Measurements from ENCODE around the gene KLHL21.
"Not testable (repeated sequence)": the region's sequence is repeated elsewhere in the genome, so short reads cannot be mapped to it uniquely, and the experiment has no call there.

The KLHL21 gene

GRCh38 chr1:6599991-6600390, 2.7 kb downstream of the KLHL21 start:
- not testable (repeated sequence) for DNase-seq, ATAC-seq

GRCh38 chr1:6599141-6599975, 3.3 kb downstream of the KLHL21 start:
- DNase-seq (peak; percentile 53), ATAC-seq (no peak)

GRCh38 chr1:6597777-6598131, 4.9 kb downstream of the KLHL21 start:
- DNase-seq (no peak), ATAC-seq (no peak)

- ATAC-seq (no peak), DNase-seq (no peak)
Observed at GRCh38 chr1:6596886-6597776, 5.5 kb downstream of the KLHL21 start.

GRCh38 chr1:6596351-6596750, 6.3 kb downstream of the KLHL21 start:
- no peak for ATAC-seq
- no peak for DNase-seq

- DNase-seq: no peak
- no peak for ATAC-seq
Observed at GRCh38 chr1:6594977-6595740, 7.5 kb downstream of the KLHL21 start.

- DNase-seq: no peak
- no peak for ATAC-seq
Observed at GRCh38 chr1:6593810-6594209, 8.9 kb downstream of the KLHL21 start.

- DNase-seq: no peak
- no peak for ATAC-seq
Observed at GRCh38 chr1:6592865-6593593, 9.6 kb downstream of the KLHL21 start.

- ATAC-seq (no peak), DNase-seq (no peak)
Observed at GRCh38 chr1:6592441-6592840, 10.2 kb downstream of the KLHL21 start.

- DNase-seq (no peak), ATAC-seq (no peak)
Observed at GRCh38 chr1:6591644-6592043, 11.0 kb downstream of the KLHL21 start.

GRCh38 chr1:6591222-6591621, 11.4 kb downstream of the KLHL21 start:
- no peak for ATAC-seq
- DNase-seq: no peak

- no peak for DNase-seq
- no peak for ATAC-seq
Observed at GRCh38 chr1:6590046-6590445, 12.6 kb downstream of the KLHL21 start.

- ATAC-seq: no peak
- no peak for DNase-seq
Observed at GRCh38 chr1:6588893-6589520, 13.7 kb downstream of the KLHL21 start.

GRCh38 chr1:6588128-6588892, 14.4 kb downstream of the KLHL21 start:
- DNase-seq: no peak
- no peak for ATAC-seq

- no peak for ATAC-seq
Observed at GRCh38 chr1:6587261-6588005, 15.2 kb downstream of the KLHL21 start.

GRCh38 chr1:6586404-6586816, 16.3 kb downstream of the KLHL21 start:
- ATAC-seq: no peak
- DNase-seq: no peak

More at GRCh38 chr1:6587261-6588005, 15.2 kb downstream of the KLHL21 start:
- DNase-seq: no peak

GRCh38 chr1:6585841-6586240, 16.8 kb downstream of the KLHL21 start:
- ATAC-seq (no peak), DNase-seq (no peak)

GRCh38 chr1:6585081-6585722, 17.5 kb downstream of the KLHL21 start:
- ATAC-seq: no peak
- no peak for DNase-seq

Data from stimulated activated naive CD8-positive, alpha-beta T cell treated with anti-CD3 and anti-CD28 coated beads, Interleukin-15, Interleukin-2, amounts not matched to agents 100 U/mL and 50 U/mL, for 24 hours (primary cell).